Measurements from ENCODE around the gene YAE1. TPM values are rescaled to one million over a fixed set of nuclear protein-coding genes. Genes with fewer than 3 reads are reported as not detected.
"Not testable (repeated sequence)": the region's sequence is repeated elsewhere in the genome, so short reads cannot be mapped to it uniquely, and the experiment has no call there.

Gene YAE1
- total RNA-seq (ENCODE audit: insufficient read depth, low replicate concordance) = 25.3 TPM

GRCh38 chr7:39566023-39566921 lies at the start of gene YAE1:
TSS of gene YAE1 (plus strand) at chr7:39566404. CDS start at chr7:39566419, 15 bp downstream.
- DNase-seq (ENCODE audit: low spot score) = peak; percentile 86

- DNase-seq (ENCODE audit: low spot score) = no peak
These were observed 49.7 kb upstream of the YAE1 start for GRCh38 chr7:39516498-39516897.

GRCh38 chr7:39517240-39517639 lies 49.0 kb upstream of the YAE1 start:
- DNase-seq (ENCODE audit: low spot score) = no peak

- DNase-seq (ENCODE audit: low spot score) = no peak
These were observed 40.3 kb upstream of the YAE1 start for GRCh38 chr7:39525926-39526325.

GRCh38 chr7:39526666-39527065 lies 39.5 kb upstream of the YAE1 start:
- DNase-seq (ENCODE audit: low spot score) = no peak

- no peak for DNase-seq (ENCODE audit: low spot score)
These were observed 38.9 kb upstream of the YAE1 start for GRCh38 chr7:39527296-39527695.

- no peak for DNase-seq (ENCODE audit: low spot score)
These were observed 38.3 kb upstream of the YAE1 start for GRCh38 chr7:39527951-39528350.

- DNase-seq (ENCODE audit: low spot score) = no peak
These were observed 37.4 kb upstream of the YAE1 start for GRCh38 chr7:39528849-39529248.

- DNase-seq (ENCODE audit: low spot score) = no peak
These were observed 36.6 kb upstream of the YAE1 start for GRCh38 chr7:39529582-39529981.

- no peak for DNase-seq (ENCODE audit: low spot score)
These were observed 35.2 kb upstream of the YAE1 start for GRCh38 chr7:39530971-39531370.

GRCh38 chr7:39531818-39532217 lies 34.4 kb upstream of the YAE1 start:
- no peak for DNase-seq (ENCODE audit: low spot score)

GRCh38 chr7:39532832-39533231 lies 33.4 kb upstream of the YAE1 start:
- no peak for DNase-seq (ENCODE audit: low spot score)

- DNase-seq (ENCODE audit: low spot score) = no peak
These were observed 31.6 kb upstream of the YAE1 start for GRCh38 chr7:39534599-39534998.

GRCh38 chr7:39535064-39535463 lies 31.1 kb upstream of the YAE1 start:
- DNase-seq (ENCODE audit: low spot score) = no peak

GRCh38 chr7:39535720-39536119 lies 30.5 kb upstream of the YAE1 start:
- no peak for DNase-seq (ENCODE audit: low spot score)

- peak; percentile 17 for DNase-seq (ENCODE audit: low spot score)
These were observed 29.3 kb upstream of the YAE1 start for GRCh38 chr7:39536951-39537350.

GRCh38 chr7:39539816-39540215 lies 26.4 kb upstream of the YAE1 start:
- no peak for DNase-seq (ENCODE audit: low spot score)

GRCh38 chr7:39540320-39540719 lies 25.9 kb upstream of the YAE1 start:
- DNase-seq (ENCODE audit: low spot score) = no peak

- no peak for DNase-seq (ENCODE audit: low spot score)
These were observed 24.7 kb upstream of the YAE1 start for GRCh38 chr7:39541511-39541910.

- not testable (repeated sequence) for DNase-seq (ENCODE audit: low spot score)
These were observed 21.4 kb upstream of the YAE1 start for GRCh38 chr7:39544774-39545173.

GRCh38 chr7:39547336-39547735 lies 18.9 kb upstream of the YAE1 start:
- no peak for DNase-seq (ENCODE audit: low spot score)

- no peak for DNase-seq (ENCODE audit: low spot score)
These were observed 15.8 kb upstream of the YAE1 start for GRCh38 chr7:39550411-39550810.

GRCh38 chr7:39553436-39553835 lies 12.8 kb upstream of the YAE1 start:
- peak; percentile 64 for DNase-seq (ENCODE audit: low spot score)
